ENCODE measurements around the gene PNPLA2.

The PNPLA2 gene

GRCh38 chr11:846496-847098 lies 27.9 kb downstream of the PNPLA2 start:
- no peak for DNase-seq

GRCh38 chr11:847876-848275 lies 29.2 kb downstream of the PNPLA2 start:
- no peak for DNase-seq

GRCh38 chr11:848380-848931 lies 29.7 kb downstream of the PNPLA2 start:
- DNase-seq = no peak

GRCh38 chr11:849104-849824 lies 30.6 kb downstream of the PNPLA2 start:
- DNase-seq = no peak

GRCh38 chr11:849951-850774 lies 31.4 kb downstream of the PNPLA2 start:
- DNase-seq = no peak

- no peak for DNase-seq
Measured at GRCh38 chr11:850775-851763, 32.4 kb downstream of the PNPLA2 start.

- no peak for DNase-seq
Measured at GRCh38 chr11:852762-853161, 34.0 kb downstream of the PNPLA2 start.

GRCh38 chr11:853682-854448 lies 35.2 kb downstream of the PNPLA2 start:
- DNase-seq = no peak

- no peak for DNase-seq
Measured at GRCh38 chr11:854601-855329, 36.1 kb downstream of the PNPLA2 start.

GRCh38 chr11:855330-855674 lies 36.6 kb downstream of the PNPLA2 start:
- no peak for DNase-seq

GRCh38 chr11:855796-856195 lies 37.1 kb downstream of the PNPLA2 start:
- DNase-seq = no peak

GRCh38 chr11:856397-856796 lies 37.7 kb downstream of the PNPLA2 start:
- DNase-seq = no peak

- DNase-seq = no peak
Measured at GRCh38 chr11:858053-858761, 39.5 kb downstream of the PNPLA2 start.

GRCh38 chr11:858762-859339 lies 40.1 kb downstream of the PNPLA2 start:
- no peak for DNase-seq

- DNase-seq = no peak
Measured at GRCh38 chr11:859394-860131, 40.8 kb downstream of the PNPLA2 start.

GRCh38 chr11:860234-861104 lies 41.8 kb downstream of the PNPLA2 start:
- no peak for DNase-seq

GRCh38 chr11:861105-861479 lies 42.4 kb downstream of the PNPLA2 start:
- no peak for DNase-seq

- peak; percentile 45 for DNase-seq
Measured at GRCh38 chr11:862081-862661, 43.5 kb downstream of the PNPLA2 start.
